CD4-positive, alpha-beta memory T cell (primary cell): ENCODE results near the gene OSBP2. TPM values are rescaled to one million over a fixed set of nuclear protein-coding genes. Genes with fewer than 3 reads are reported as not detected.

ENCODE experiments used
- CTCF ChIA-PET: fragments of 350-600 bp; sonication (Branson Sonifier 250); formaldehyde crosslinking; loops from one replicate; lab custom pipeline; 2021; ENCODE audit warnings: inconsistent platforms; ENCODE audit not compliant: partially characterized antibody; lab: Charles Lee
- POLR2A ChIA-PET: fragments of 350-600 bp; sonication (Branson Sonifier 250); formaldehyde crosslinking; loops from one replicate; lab custom pipeline; 2021; ENCODE audit not compliant: partially characterized antibody; lab: Charles Lee
- DNase-seq, 5 donors: peaks; one replicate each; pipeline versions ENCODE4 v3.0.0 to v3.0.0-alpha.2; 2020 to 2022; ENCODE audit warnings: mixed read lengths in 1 of 5
- H3K27ac ChIP-seq: one replicate; pipeline ENCODE4 v1.7.0; 2013; ENCODE audit warnings: low read depth, low read length
- H3K27me3 ChIP-seq: 2 replicates; pipeline ENCODE4 v1.7.0; 2013; ENCODE audit warnings: mild to moderate bottlenecking, low read length, moderate library complexity; ENCODE audit not compliant: insufficient read depth
- H3K36me3 ChIP-seq: 2 replicates; pipeline ENCODE4 v1.7.0; 2013; ENCODE audit warnings: mild to moderate bottlenecking, low read length, moderate library complexity; ENCODE audit not compliant: insufficient read depth
- H3K4me1 ChIP-seq: 2 replicates; pipeline ENCODE4 v1.7.0; 2013; ENCODE audit warnings: mild to moderate bottlenecking, low read length, moderate library complexity; ENCODE audit not compliant: insufficient read depth
- H3K4me3 ChIP-seq, 2 donors: one replicate each; pipeline ENCODE4 v1.7.0; 2013; ENCODE audit warnings: low read length in 2 of 2, mild to moderate bottlenecking in 1 of 2
- H3K9me3 ChIP-seq, 2 donors: one replicate each; pipeline ENCODE4 v1.7.0; 2013; ENCODE audit warnings: low read length in 2 of 2, control low read depth in 1 of 2; ENCODE audit not compliant: control insufficient read depth in 1 of 2
- H3K27ac Mint-ChIP-seq, 7 donors: one replicate each; pipeline ENCODE4 v1.8.0; 2020 to 2021; ENCODE audit warnings: mixed read lengths in 7 of 7, mild to moderate bottlenecking in 6 of 7, inconsistent platforms in 3 of 7, moderate library complexity in 3 of 7
- H3K27me3 Mint-ChIP-seq, 2 donors: one replicate each; pipeline ENCODE4 v1.8.0; 2020 to 2021; ENCODE audit warnings: mixed read lengths in 2 of 2
- H3K36me3 Mint-ChIP-seq, 2 donors: one replicate each; pipeline ENCODE4 v1.8.0; 2020 to 2021; ENCODE audit warnings: mixed read lengths in 2 of 2, inconsistent platforms in 1 of 2, mild to moderate bottlenecking in 1 of 2
- H3K4me1 Mint-ChIP-seq, 4 donors: one replicate each; pipeline ENCODE4 v1.8.0; 2020 to 2021; ENCODE audit warnings: mixed read lengths in 4 of 4, mild to moderate bottlenecking in 1 of 4
- H3K4me3 Mint-ChIP-seq, 8 donors: one replicate each; pipeline ENCODE4 v1.8.0; 2020 to 2021; ENCODE audit warnings: mixed read lengths in 8 of 8, mild to moderate bottlenecking in 7 of 8, moderate library complexity in 6 of 8, inconsistent platforms in 3 of 8
- H3K9me3 Mint-ChIP-seq, 8 donors: one replicate each; pipeline ENCODE4 v1.8.0; 2020 to 2021; ENCODE audit warnings: mixed read lengths in 8 of 8, mild to moderate bottlenecking in 5 of 8, inconsistent platforms in 3 of 8, moderate library complexity in 1 of 8
- intact Hi-C: fragments of 100-400 bp; cut with micrococcal nuclease; formaldehyde crosslinking; loops from one replicate; pipeline ENCODE4 v1.15.1; 2023
- polyA plus RNA-seq, 2 donors: library from polyadenylated mRNA; unstranded; fragments of 300-500 nt; fragmentation: Illumina TruSeq; gene quantifications; one replicate each; pipeline ENCODE4 v1.2.3, GENCODE V29; 2021
- total RNA-seq, 2 experiments: library from RNA; stranded (reverse); gene quantifications; one replicate each; pipeline ENCODE4 v1.2.3, GENCODE V29; 2021

The OSBP2 gene
- total and polyA plus RNA-seq, 4 experiments from 2014 or later = 0.39 to 1.3 (median 0.74) TPM

GRCh38 chr22:30903876-30904460, 209.3 kb downstream of the OSBP2 start:
- ChIA-PET CTCF (interaction anchor here (1.0 to 1.3 kb wide), 2 partner anchors 13 to 16 kb away, joined by 4 read pairs; no protein-coding TSS in a partner anchor), POLR2A (no interaction called here)
- Mint-ChIP-seq H3K27me3 (no peaks in the 10 kb centered on the region), H3K27ac (peak overlapping the region in 1 of 7 donors; percentile 1), H3K9me3 (peaks cover 0 to 15% (median 2%) of the 10 kb centered on the region in 8 donors), H3K4me3 (no peak overlapping the region), H3K36me3 (peaks cover 40 to 41% of the 10 kb centered on the region in 2 donors), H3K4me1 (peaks cover 3 to 5% (median 4%) of the 10 kb centered on the region in 4 donors)
- Histone ChIP-seq H3K9me3 (no peaks in the 10 kb centered on the region), H3K27ac (no peak overlapping the region), H3K4me1 (no peaks in the 10 kb centered on the region), H3K36me3 (no peaks in the 10 kb centered on the region), H3K27me3 (no peaks in the 10 kb centered on the region), H3K4me3 (no peak overlapping the region)
- intact Hi-C loops = no loop called here
- no peak for DNase-seq

DNA sequence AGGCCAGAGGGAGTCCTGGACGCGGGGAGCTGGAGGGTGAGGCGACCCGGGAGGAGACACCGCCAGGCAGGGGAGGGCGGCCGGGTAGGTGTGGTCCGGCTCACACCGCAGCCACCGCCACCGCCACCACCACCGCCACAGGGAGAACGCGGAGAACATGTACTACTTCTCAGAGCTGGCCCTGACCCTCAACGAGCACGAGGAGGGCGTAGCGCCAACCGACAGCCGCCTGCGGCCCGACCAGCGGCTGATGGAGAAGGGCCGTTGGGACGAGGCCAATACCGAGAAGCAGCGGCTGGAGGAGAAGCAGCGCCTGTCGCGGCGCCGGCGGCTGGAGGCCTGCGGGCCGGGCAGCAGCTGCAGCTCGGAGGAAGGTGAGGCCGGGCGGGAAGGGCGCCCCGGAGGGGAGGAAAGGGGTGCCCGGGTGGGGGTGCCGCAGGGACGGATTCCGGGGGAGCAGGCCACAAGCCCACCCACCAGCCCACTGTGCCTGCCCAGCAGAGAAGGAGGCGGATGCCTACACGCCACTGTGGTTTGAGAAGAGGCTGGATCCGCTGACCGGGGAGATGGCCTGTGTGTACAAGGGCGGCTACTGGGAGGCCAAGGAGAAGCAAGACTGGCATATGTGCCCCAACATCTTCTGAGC, 211.1 kb downstream of the OSBP2 start:
- H3K27ac ChIP-seq = no peak overlapping the region
- no peaks in the 10 kb centered on the region for H3K9me3 Mint-ChIP-seq
- no peak for DNase-seq
- no peaks in the 10 kb centered on the region for H3K9me3 ChIP-seq
- H3K27me3 Mint-ChIP-seq = no peaks in the 10 kb centered on the region
- CTCF ChIA-PET = interaction anchor here (1.1 kb wide), 1 partner anchor 14 kb away, joined by 5 read pairs; no protein-coding TSS in a partner anchor
- no peaks in the 10 kb centered on the region for H3K4me1 ChIP-seq
- peaks cover 4% of the 10 kb centered on the region for H3K36me3 ChIP-seq
- peaks cover 3 to 5% (median 4%) of the 10 kb centered on the region in 4 donors for H3K4me1 Mint-ChIP-seq
- no peak overlapping the region for H3K4me3 Mint-ChIP-seq
- H3K27me3 ChIP-seq = no peaks in the 10 kb centered on the region
- no peak overlapping the region for H3K4me3 ChIP-seq
- intact Hi-C loops = no loop called here
- no peak overlapping the region for H3K27ac Mint-ChIP-seq
- POLR2A ChIA-PET = no interaction called here
- peaks cover 47 to 48% of the 10 kb centered on the region in 2 donors for H3K36me3 Mint-ChIP-seq

DNA sequence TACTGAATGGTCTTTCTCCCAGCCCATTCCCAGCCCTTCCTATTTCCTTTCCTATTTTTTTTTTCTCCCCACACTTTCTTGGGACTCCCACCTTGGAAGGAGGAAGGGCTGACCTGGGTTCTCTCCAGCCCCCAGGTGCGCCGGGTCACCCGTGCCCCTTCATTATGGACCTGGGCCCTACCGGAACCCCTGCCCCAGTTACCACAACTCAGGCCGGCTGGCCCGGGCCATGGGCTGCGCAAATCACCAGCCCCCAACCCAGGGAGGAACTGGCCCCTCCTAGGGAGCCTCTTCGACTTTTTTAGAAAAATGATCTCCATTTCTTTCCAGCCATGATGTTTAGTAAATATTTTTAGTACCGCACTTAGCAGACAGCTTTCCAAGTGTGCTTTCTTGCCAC, 211.7 kb downstream of the OSBP2 start:
- ChIA-PET CTCF (interaction anchor here (2.2 kb wide), 1 partner anchor 14 kb away, joined by 14 read pairs; no protein-coding TSS in a partner anchor), POLR2A (no interaction called here)
- Histone ChIP-seq H3K27ac (no peak overlapping the region), H3K36me3 (peaks cover 4% of the 10 kb centered on the region), H3K4me3 (no peak overlapping the region), H3K9me3 (no peaks in the 10 kb centered on the region), H3K4me1 (no peaks in the 10 kb centered on the region), H3K27me3 (no peaks in the 10 kb centered on the region)
- Mint-ChIP-seq H3K9me3 (no peaks in the 10 kb centered on the region), H3K27me3 (no peaks in the 10 kb centered on the region), H3K27ac (no peak overlapping the region), H3K4me1 (peaks cover 3 to 5% (median 4%) of the 10 kb centered on the region in 4 donors), H3K36me3 (peaks cover 45 to 50% of the 10 kb centered on the region in 2 donors), H3K4me3 (no peak overlapping the region)
- intact Hi-C loops = no loop called here
- no peak for DNase-seq

- H3K27me3 ChIP-seq = no peaks in the 10 kb centered on the region
- peaks cover 4% of the 10 kb centered on the region for H3K36me3 ChIP-seq
- DNase-seq = no peak
- no peaks in the 10 kb centered on the region for H3K9me3 ChIP-seq
- peaks cover 42 to 46% of the 10 kb centered on the region in 2 donors for H3K36me3 Mint-ChIP-seq
- H3K27me3 Mint-ChIP-seq = no peaks in the 10 kb centered on the region
- no peaks in the 10 kb centered on the region for H3K9me3 Mint-ChIP-seq
- peaks cover 3 to 5% (median 4%) of the 10 kb centered on the region in 4 donors for H3K4me1 Mint-ChIP-seq
- ChIA-PET CTCF (interaction anchor here (2.2 kb wide), 1 partner anchor 13 kb away, joined by 14 read pairs; no protein-coding TSS in a partner anchor), POLR2A (no interaction called here)
- H3K4me3 Mint-ChIP-seq = no peak overlapping the region
- intact Hi-C loops = no loop called here
- H3K4me3 ChIP-seq = no peak overlapping the region
- H3K27ac Mint-ChIP-seq = no peak overlapping the region
- H3K27ac ChIP-seq = no peak overlapping the region
- no peaks in the 10 kb centered on the region for H3K4me1 ChIP-seq
Measured at GRCh38 chr22:30906946-30907345, 212.3 kb downstream of the OSBP2 start.

DNA sequence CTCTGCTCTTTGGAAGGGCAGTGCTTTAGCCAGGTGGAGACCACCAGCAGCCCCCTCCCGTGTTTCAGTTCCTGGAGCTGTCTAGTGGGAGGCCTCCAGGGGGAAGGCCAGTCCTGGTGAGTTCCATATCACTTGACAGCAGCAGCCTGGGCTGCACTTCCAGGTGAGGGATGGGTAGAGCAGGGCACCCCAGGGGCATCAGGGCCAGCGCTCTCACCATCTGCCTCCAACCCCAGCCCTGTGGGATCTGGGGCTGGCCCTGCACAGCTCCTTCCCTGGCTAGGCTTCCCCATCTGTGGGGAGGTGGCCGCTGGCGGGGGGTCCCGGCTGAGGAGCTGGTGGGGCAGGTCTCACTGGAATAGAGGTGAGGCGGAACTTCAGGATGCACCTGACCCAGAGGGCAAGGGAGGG, 213.4 kb downstream of the OSBP2 start:
- no peak overlapping the region for H3K27ac Mint-ChIP-seq
- intact Hi-C loops = no loop called here

DNA sequence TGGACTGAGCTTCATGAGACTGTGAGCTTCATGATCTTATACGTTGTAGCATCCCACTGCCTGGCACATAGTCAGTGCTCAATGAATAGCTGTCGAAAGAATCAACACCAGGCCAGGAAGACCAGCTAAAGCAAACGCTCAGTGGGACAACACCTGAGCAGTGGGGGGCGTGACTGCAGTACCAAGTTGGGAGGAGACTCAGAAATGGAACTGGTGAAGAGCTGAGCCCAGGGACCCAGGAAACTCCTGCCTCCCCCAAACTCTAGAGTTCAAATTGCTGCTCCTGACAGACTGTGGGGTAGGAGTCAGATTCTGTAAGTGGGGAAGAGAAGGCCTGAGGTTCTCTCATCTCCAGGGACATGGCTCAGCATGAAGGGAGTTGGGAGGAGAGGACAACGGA, 214.6 kb downstream of the OSBP2 start:
- POLR2A ChIA-PET = no interaction called here

More for the DNA sequence above, 213.4 kb downstream of the OSBP2 start:
- H3K4me1 Mint-ChIP-seq = peaks cover under 1 to 2% (median 1%) of the 10 kb centered on the region in 4 donors
- no peak overlapping the region for H3K4me3 Mint-ChIP-seq
- no peaks in the 10 kb centered on the region for H3K4me1 ChIP-seq
- POLR2A ChIA-PET = no interaction called here
- no peak overlapping the region for H3K4me3 ChIP-seq
- no peak for DNase-seq
- H3K9me3 Mint-ChIP-seq = no peaks in the 10 kb centered on the region
- CTCF ChIA-PET = interaction anchor here (2.2 kb wide), 1 partner anchor 12 kb away, joined by 14 read pairs; no protein-coding TSS in a partner anchor
- no peaks in the 10 kb centered on the region for H3K9me3 ChIP-seq
- peaks cover 4% of the 10 kb centered on the region for H3K36me3 ChIP-seq
- H3K36me3 Mint-ChIP-seq = peaks cover 32 to 36% of the 10 kb centered on the region in 2 donors
- H3K27ac ChIP-seq = no peak overlapping the region
- no peaks in the 10 kb centered on the region for H3K27me3 ChIP-seq
- H3K27me3 Mint-ChIP-seq = no peaks in the 10 kb centered on the region

GRCh38 chr22:30910358-30910757, 215.7 kb downstream of the OSBP2 start:
- ChIA-PET POLR2A (no interaction called here), CTCF (interaction anchor here (0.9 to 1.8 kb wide), 2 partner anchors 10 to 12 kb away, joined by 3 to 14 read pairs; no protein-coding TSS in a partner anchor)
- Histone ChIP-seq H3K36me3 (peaks cover 4% of the 10 kb centered on the region), H3K4me3 (no peak overlapping the region), H3K9me3 (no peaks in the 10 kb centered on the region), H3K27ac (no peak overlapping the region), H3K4me1 (no peaks in the 10 kb centered on the region), H3K27me3 (no peaks in the 10 kb centered on the region)
- H3K36me3 Mint-ChIP-seq = peaks cover 20 to 26% of the 10 kb centered on the region in 2 donors
- no peak for DNase-seq
- no peaks in the 10 kb centered on the region for H3K4me1 Mint-ChIP-seq
- H3K9me3 Mint-ChIP-seq = peaks cover 0 to under 1% (median 0%) of the 10 kb centered on the region in 8 donors
- no peak overlapping the region for H3K27ac Mint-ChIP-seq
- no peak overlapping the region for H3K4me3 Mint-ChIP-seq
- intact Hi-C loops = no loop called here
- no peaks in the 10 kb centered on the region for H3K27me3 Mint-ChIP-seq

More for the DNA sequence above, 214.6 kb downstream of the OSBP2 start:
- Mint-ChIP-seq H3K9me3 (no peaks in the 10 kb centered on the region), H3K4me3 (no peak overlapping the region), H3K36me3 (peaks cover 24 to 26% of the 10 kb centered on the region in 2 donors), H3K27ac (peak overlapping the region in 1 of 7 donors; percentile 18), H3K27me3 (no peaks in the 10 kb centered on the region), H3K4me1 (no peaks in the 10 kb centered on the region)
- Histone ChIP-seq H3K36me3 (peaks cover 4% of the 10 kb centered on the region), H3K27ac (no peak overlapping the region), H3K27me3 (no peaks in the 10 kb centered on the region), H3K9me3 (no peaks in the 10 kb centered on the region), H3K4me3 (no peak overlapping the region), H3K4me1 (no peaks in the 10 kb centered on the region)
- CTCF ChIA-PET = interaction anchor here (1.8 kb wide), 1 partner anchor 11 kb away, joined by 14 read pairs; no protein-coding TSS in a partner anchor
- no peak for DNase-seq
- intact Hi-C loops = no loop called here
